ENCODE measurements around the gene PLIN1. TPM values are rescaled to one million over a fixed set of nuclear protein-coding genes. Genes with fewer than 3 reads are reported as not detected.

The PLIN1 gene
- total RNA-seq, 1 donor from 2014 or later = 0.07 TPM

GRCh38 chr15:89640245-89640644, 38.9 kb downstream of the PLIN1 start:
- Histone ChIP-seq H3K36me3 (no peaks in the 10 kb centered on the region), H2AFZ (replicated peaks) (no peak overlapping the region), H3K4me1 (no peaks in the 10 kb centered on the region), H3K27ac (no peak overlapping the region), H3K79me2 (ENCODE audit: low read depth) (no peaks in the 10 kb centered on the region), H3K9me3 (ENCODE audit: low read depth) (no peaks in the 10 kb centered on the region), H3K27me3 (no peaks in the 10 kb centered on the region), H3F3A (ENCODE audit: low read depth) (no peaks in the 10 kb centered on the region), H4K20me1 (ENCODE audit: low read depth) (no peaks in the 10 kb centered on the region), H3K4me3 (no peak overlapping the region), H3K9ac (no peak overlapping the region), H3K4me2 (no peak overlapping the region)
- H3K27ac Mint-ChIP-seq = no peak overlapping the region
- no peak overlapping the region for H3K4me3 Mint-ChIP-seq
- no peaks in the 10 kb centered on the region for H3K4me1 Mint-ChIP-seq
- peaks cover 4% of the 10 kb centered on the region for H3K9me3 Mint-ChIP-seq
- DNase-seq (ENCODE audit: low spot score) = no peak
- TF ChIP-seq EZH2 (IDR thresholded peaks at IDR 0.05) (no peak), CTCF (IDR thresholded peaks at IDR 0.05) (no peak), EZH2phosphoT487 (IDR thresholded peaks at IDR 0.05) (no peak)
- H3K36me3 Mint-ChIP-seq = peaks cover 22% of the 10 kb centered on the region
- H3K27me3 Mint-ChIP-seq (ENCODE audit: insufficient read depth, low read depth) = peaks cover 2% of the 10 kb centered on the region

- H3K9me3 Mint-ChIP-seq = peaks cover 22% of the 10 kb centered on the region
- peaks cover 10% of the 10 kb centered on the region for H3K36me3 ChIP-seq
- H3K4me3 Mint-ChIP-seq = no peak overlapping the region
These were observed 45.6 kb downstream of the PLIN1 start for GRCh38 chr15:89633585-89633984.

GRCh38 chr15:89632563-89633430, 46.4 kb downstream of the PLIN1 start:
- Histone ChIP-seq H3K27ac (no peak overlapping the region), H3K4me2 (no peak overlapping the region), H3K79me2 (ENCODE audit: low read depth) (no peaks in the 10 kb centered on the region), H3F3A (ENCODE audit: low read depth) (no peaks in the 10 kb centered on the region), H3K4me3 (no peak overlapping the region), H3K27me3 (no peaks in the 10 kb centered on the region), H3K9ac (no peak overlapping the region), H3K4me1 (no peaks in the 10 kb centered on the region), H2AFZ (replicated peaks) (no peak overlapping the region), H3K9me3 (ENCODE audit: low read depth) (no peaks in the 10 kb centered on the region), H3K36me3 (peaks cover 10% of the 10 kb centered on the region), H4K20me1 (ENCODE audit: low read depth) (no peaks in the 10 kb centered on the region)
- DNase-seq (ENCODE audit: low spot score) = no peak
- no peak overlapping the region for H3K4me3 Mint-ChIP-seq
- H3K27me3 Mint-ChIP-seq (ENCODE audit: insufficient read depth, low read depth) = peaks cover 15% of the 10 kb centered on the region
- H3K27ac Mint-ChIP-seq = no peak overlapping the region
- TF ChIP-seq EZH2phosphoT487 (IDR thresholded peaks at IDR 0.05) = no peak
- TF ChIP-seq CTCF (IDR thresholded peaks at IDR 0.05) = no peak
- TF ChIP-seq EZH2 (IDR thresholded peaks at IDR 0.05) = no peak
- H3K9me3 Mint-ChIP-seq = peaks cover 22% of the 10 kb centered on the region
- peaks cover 4% of the 10 kb centered on the region for H3K4me1 Mint-ChIP-seq
- H3K36me3 Mint-ChIP-seq = peaks cover 55% of the 10 kb centered on the region

More at GRCh38 chr15:89633585-89633984, 45.6 kb downstream of the PLIN1 start:
- H3K9ac ChIP-seq = no peak overlapping the region
- H2AFZ ChIP-seq (replicated peaks) = no peak overlapping the region
- H3K4me1 ChIP-seq = no peaks in the 10 kb centered on the region
- H3K27me3 ChIP-seq = no peaks in the 10 kb centered on the region
- TF ChIP-seq EZH2 (IDR thresholded peaks at IDR 0.05) (no peak), CTCF (IDR thresholded peaks at IDR 0.05) (no peak), EZH2phosphoT487 (IDR thresholded peaks at IDR 0.05) (no peak)
- no peak overlapping the region for H3K4me2 ChIP-seq
- H3K4me1 Mint-ChIP-seq = peaks cover 4% of the 10 kb centered on the region
- no peak overlapping the region for H3K27ac ChIP-seq
- H3F3A ChIP-seq (ENCODE audit: low read depth) = no peaks in the 10 kb centered on the region
- no peak overlapping the region for H3K27ac Mint-ChIP-seq
- no peaks in the 10 kb centered on the region for H4K20me1 ChIP-seq (ENCODE audit: low read depth)
- no peak for DNase-seq (ENCODE audit: low spot score)
- no peaks in the 10 kb centered on the region for H3K9me3 ChIP-seq (ENCODE audit: low read depth)
- H3K79me2 ChIP-seq (ENCODE audit: low read depth) = no peaks in the 10 kb centered on the region
- H3K27me3 Mint-ChIP-seq (ENCODE audit: insufficient read depth, low read depth) = peaks cover 15% of the 10 kb centered on the region
- H3K36me3 Mint-ChIP-seq = peaks cover 52% of the 10 kb centered on the region
- no peak overlapping the region for H3K4me3 ChIP-seq

All from neural progenitor cell (in vitro differentiated cells).